ENCODE data around the gene COQ5. TPM values are rescaled to one million over a fixed set of nuclear protein-coding genes. Genes with fewer than 3 reads are reported as not detected.

The COQ5 gene
- total and polyA plus RNA-seq, 2 experiments from 2014 or later: 32.6 to 42.9 TPM

DNA sequence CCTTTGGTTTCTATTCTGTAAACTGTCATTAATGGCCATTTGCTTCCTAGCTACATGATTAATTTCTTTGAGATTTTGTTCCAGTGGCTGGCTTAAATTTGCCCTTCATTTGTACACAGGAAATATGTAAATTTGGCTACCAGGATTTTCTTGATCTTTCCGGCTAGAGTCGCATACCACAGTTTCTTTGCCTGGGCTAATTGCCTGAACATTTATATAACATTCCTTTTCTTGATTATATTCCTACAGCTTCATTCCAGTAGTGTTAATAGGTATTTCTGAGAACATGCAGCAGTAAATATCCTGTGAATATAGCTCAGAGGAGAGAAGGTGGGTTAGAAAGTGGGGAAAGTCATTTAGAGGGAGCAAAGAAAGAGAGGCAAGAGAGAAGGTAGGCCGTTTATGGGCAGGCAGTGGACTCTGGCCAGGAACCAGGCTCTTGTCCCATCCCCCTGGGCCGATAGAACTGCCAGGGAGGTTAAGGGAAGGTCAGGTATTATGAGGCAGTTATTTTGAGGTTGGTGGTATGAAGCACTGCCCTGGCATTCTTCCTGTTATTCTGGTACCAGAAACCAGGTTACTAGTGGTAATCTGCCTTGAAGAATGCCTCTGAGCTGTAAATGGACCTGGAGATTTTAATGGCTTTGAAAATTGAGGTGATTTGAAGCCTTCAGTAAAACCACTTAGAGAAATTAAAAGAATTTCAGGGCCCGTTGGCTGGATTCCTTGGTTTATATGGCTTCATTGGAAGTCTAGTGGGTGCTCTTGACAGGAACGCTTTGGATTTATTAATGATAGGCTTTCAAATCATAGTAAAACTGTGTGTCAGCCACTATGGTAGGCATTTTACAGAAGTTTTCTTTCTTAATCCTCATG lies 9.6 kb upstream of the COQ5 start:
- Histone ChIP-seq H3K36me3 (ENCODE audit: low read depth) (no peaks in the 10 kb centered on the region), H3K4me2 (ENCODE audit: unreplicated experiment) (peak overlapping the region; percentile 74), H3K79me2 (ENCODE audit: insufficient read depth) (peaks cover 94% of the 10 kb centered on the region), H3K4me3 (peak overlapping the region; percentile 45), H3F3A (ENCODE audit: insufficient read depth) (peaks cover 44% of the 10 kb centered on the region), H3K9ac (peak overlapping the region; percentile 35; the same call in 1 of the 2 replicates), H3K9me2 (ENCODE audit: insufficient read depth) (no peaks in the 10 kb centered on the region), H3K27me3 (replicated peaks; ENCODE audit: insufficient read depth) (no peaks in the 10 kb centered on the region), H3K27ac (peak overlapping the region; percentile 49), H4K20me1 (ENCODE audit: insufficient read depth) (peaks cover 48% of the 10 kb centered on the region), H2AFZ (no peak overlapping the region), H3K9me3 (ENCODE audit: low read depth) (no peaks in the 10 kb centered on the region), H3K4me1 (ENCODE audit: insufficient read depth) (peaks cover 49% of the 10 kb centered on the region)
- TF ChIP-seq EZH2phosphoT487 (IDR thresholded peaks at IDR 0.05; ENCODE audit: insufficient read depth, low read depth) (no peak), EZH2 (IDR thresholded peaks at IDR 0.05; ENCODE audit: insufficient read depth, poor library complexity, severe bottlenecking) (no peak)
- WGBS, 2 experiments (ENCODE audit: low coverage in 1 of 2, low lambda C conversion rate in 2 of 2, missing lambda C conversion rate in 2 of 2): 25 to 29% methylated on average over 6 of the region's 6 CpGs
- in situ Hi-C loops (cut with MboI): no loop called here
- DNase-seq: peak; percentile 72

DNA sequence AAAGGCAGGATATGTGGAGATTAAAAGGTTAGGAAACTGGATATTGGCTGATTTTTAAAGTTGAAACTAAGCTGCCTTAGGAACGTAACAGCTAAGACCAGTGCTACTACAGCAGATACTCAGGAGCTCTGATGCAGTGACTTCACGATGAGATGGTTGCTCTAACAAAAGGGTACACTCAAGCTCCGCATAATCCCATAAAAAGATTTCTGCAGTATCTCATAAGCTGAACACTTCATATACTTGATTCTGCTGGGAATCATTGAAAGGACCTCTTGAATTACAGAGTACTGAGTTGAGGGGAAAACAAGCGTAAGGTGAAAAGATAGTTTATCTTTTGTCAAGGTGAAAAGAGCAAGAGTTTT lies 8.9 kb upstream of the COQ5 start:
- DNase-seq: peak; percentile 4
- no peaks in the 10 kb centered on the region for H3K9me3 ChIP-seq (ENCODE audit: low read depth)
- peak overlapping the region; percentile 35; the same call in 1 of the 2 replicates for H3K9ac ChIP-seq

DNA sequence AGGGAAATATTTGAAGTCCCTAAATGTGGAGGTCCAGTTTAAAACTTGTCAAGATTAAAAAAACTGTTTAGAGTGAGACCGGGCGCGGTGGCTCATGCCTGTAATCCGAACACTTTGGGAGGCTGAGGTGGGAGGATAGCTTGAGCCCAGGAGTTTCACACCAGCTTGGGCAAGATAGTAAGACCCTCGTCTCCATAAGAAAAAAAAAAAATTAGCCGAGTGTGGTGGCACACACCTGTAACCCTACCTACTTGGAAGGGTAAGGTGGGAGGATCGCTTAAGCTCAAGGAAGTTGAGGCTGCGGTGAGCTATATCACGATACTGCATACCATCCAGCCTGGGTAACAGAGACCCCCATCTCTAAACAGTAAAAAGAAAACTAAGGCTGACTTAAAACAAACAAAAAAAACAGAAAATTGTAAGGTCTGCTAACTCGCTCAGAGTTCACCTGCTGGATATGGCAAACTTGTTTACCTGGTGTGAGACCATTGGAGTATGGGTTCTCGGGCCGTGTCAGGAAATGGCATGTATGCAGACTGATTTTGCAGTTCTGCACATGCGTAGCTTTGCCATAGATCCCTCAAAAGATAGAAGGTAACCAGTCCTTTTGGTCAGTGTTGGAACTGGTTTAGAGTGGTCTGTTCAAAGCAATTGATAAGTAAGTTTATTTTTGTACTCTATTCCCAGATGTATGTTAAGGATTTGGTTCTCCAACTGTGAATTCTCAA lies 7.3 kb upstream of the COQ5 start:
- Histone ChIP-seq H4K20me1 (ENCODE audit: insufficient read depth) (peaks cover 40% of the 10 kb centered on the region), H3K4me2 (ENCODE audit: unreplicated experiment) (peak overlapping the region; percentile 99), H3K79me2 (ENCODE audit: insufficient read depth) (peaks cover 71% of the 10 kb centered on the region), H3K9me2 (ENCODE audit: insufficient read depth) (no peaks in the 10 kb centered on the region), H3K27ac (no peak overlapping the region), H3K9ac (peak overlapping the region; percentile 91), H3K27me3 (replicated peaks; ENCODE audit: insufficient read depth) (no peaks in the 10 kb centered on the region), H3K4me3 (peak overlapping the region; percentile 89), H3F3A (ENCODE audit: insufficient read depth) (peaks cover 44% of the 10 kb centered on the region), H2AFZ (no peak overlapping the region), H3K9me3 (ENCODE audit: low read depth) (no peaks in the 10 kb centered on the region), H3K4me1 (ENCODE audit: insufficient read depth) (peaks cover 49% of the 10 kb centered on the region), H3K36me3 (ENCODE audit: low read depth) (no peaks in the 10 kb centered on the region)
- no peak for DNase-seq
- WGBS, 2 experiments (ENCODE audit: low coverage in 1 of 2, low lambda C conversion rate in 2 of 2, missing lambda C conversion rate in 2 of 2): 59 to 65% methylated on average over 13 of the region's 13 CpGs
- no peak for TF ChIP-seq EZH2 (IDR thresholded peaks at IDR 0.05; ENCODE audit: insufficient read depth, poor library complexity, severe bottlenecking)
- no peak for TF ChIP-seq EZH2phosphoT487 (IDR thresholded peaks at IDR 0.05; ENCODE audit: insufficient read depth, low read depth)
- in situ Hi-C loops (cut with MboI): no loop called here

More for the DNA sequence above, 8.9 kb upstream of the COQ5 start:
- Histone ChIP-seq H3K36me3 (ENCODE audit: low read depth) (no peaks in the 10 kb centered on the region), H3F3A (ENCODE audit: insufficient read depth) (peaks cover 44% of the 10 kb centered on the region), H3K4me3 (peak overlapping the region; percentile 45), H3K4me1 (ENCODE audit: insufficient read depth) (peaks cover 49% of the 10 kb centered on the region), H3K4me2 (ENCODE audit: unreplicated experiment) (peak overlapping the region; percentile 74), H3K27ac (peak overlapping the region; percentile 49; the same call in 1 of the 2 replicates), H3K27me3 (replicated peaks; ENCODE audit: insufficient read depth) (no peaks in the 10 kb centered on the region), H4K20me1 (ENCODE audit: insufficient read depth) (peaks cover 43% of the 10 kb centered on the region), H3K9me2 (ENCODE audit: insufficient read depth) (no peaks in the 10 kb centered on the region), H3K79me2 (ENCODE audit: insufficient read depth) (peaks cover 87% of the 10 kb centered on the region), H2AFZ (no peak overlapping the region)
- WGBS, 2 experiments (ENCODE audit: low coverage in 1 of 2, low lambda C conversion rate in 2 of 2, missing lambda C conversion rate in 2 of 2): 64 to 73% methylated on average over 4 of the region's 4 CpGs
- TF ChIP-seq EZH2phosphoT487 (IDR thresholded peaks at IDR 0.05; ENCODE audit: insufficient read depth, low read depth): no peak
- no peak for TF ChIP-seq EZH2 (IDR thresholded peaks at IDR 0.05; ENCODE audit: insufficient read depth, poor library complexity, severe bottlenecking)
- in situ Hi-C loops (cut with MboI): no loop called here

Data from GM23248 (cell line).